Measurements from ENCODE around the gene ADD1. TPM values are rescaled to one million over a fixed set of nuclear protein-coding genes. Genes with fewer than 3 reads are reported as not detected.

Gene ADD1
- total RNA-seq, 2 experiments from 2014 or later, result 251 to 260 TPM

DNA sequence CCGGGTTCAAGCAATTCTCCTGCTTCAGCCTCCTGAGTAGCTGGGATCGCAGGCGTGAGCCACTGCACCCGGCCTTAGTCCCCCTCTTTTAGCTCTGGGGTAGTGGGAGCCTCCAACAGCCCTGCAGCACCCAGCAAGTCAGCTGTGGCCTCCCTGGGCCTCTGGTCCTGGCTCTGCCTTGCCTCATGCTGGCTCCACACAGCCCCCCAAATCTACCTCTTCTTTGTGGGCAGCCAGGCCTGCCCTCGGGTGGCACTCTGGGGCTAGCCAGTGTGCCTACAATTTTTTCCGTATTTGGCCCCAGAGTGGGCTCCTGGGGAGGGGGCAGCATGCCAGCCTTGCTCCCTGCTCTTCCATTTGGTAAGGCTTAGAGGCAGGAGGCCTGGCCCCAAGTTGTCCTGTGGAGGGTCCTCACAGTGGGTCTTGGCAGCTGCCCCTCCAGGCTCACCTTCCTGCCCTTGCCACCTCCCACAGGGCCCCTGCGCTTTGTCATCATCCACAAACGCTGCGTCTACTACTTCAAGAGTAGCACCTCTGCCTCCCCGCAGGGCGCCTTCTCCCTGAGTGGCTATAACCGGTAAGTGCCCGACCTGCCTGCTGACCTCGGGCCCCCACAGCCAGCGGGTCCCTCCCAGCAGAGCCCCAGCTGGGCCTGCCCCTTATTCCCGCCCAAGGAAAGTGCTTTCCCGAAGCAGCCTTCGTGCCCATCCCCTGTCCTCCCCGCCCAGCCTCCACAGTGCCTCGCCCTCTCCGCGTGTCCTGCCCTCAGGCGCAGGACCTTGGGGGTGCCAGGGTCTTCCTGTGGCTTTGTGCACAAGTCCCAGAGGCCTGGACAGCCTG, 21.0 kb upstream of the ADD1 start:
- no peaks in the 10 kb centered on the region for H3K27me3 Mint-ChIP-seq
- H3K9me3 Mint-ChIP-seq (ENCODE audit: low read depth), result no peaks in the 10 kb centered on the region
- CTCF ChIA-PET, result interaction anchor here (0.6 to 1.0 kb wide), 2 partner anchors 11 to 94 kb away, joined by 3 to 5 read pairs; no protein-coding TSS in a partner anchor

GRCh38 chr4:2823301-2823670, 20.4 kb upstream of the ADD1 start:
- CTCF ChIA-PET, result no interaction called here
- Mint-ChIP-seq H3K36me3 (peaks cover 29% of the 10 kb centered on the region), H3K27ac (no peak overlapping the region), H3K9me3 (ENCODE audit: low read depth) (no peaks in the 10 kb centered on the region), H3K27me3 (no peaks in the 10 kb centered on the region), H3K4me1 (peaks cover 13% of the 10 kb centered on the region), H3K4me3 (no peak overlapping the region)
- ATAC-seq, result no peak
- DNase-seq, result no peak

More for the DNA sequence above, 21.0 kb upstream of the ADD1 start:
- Mint-ChIP-seq H3K27ac (peak overlapping the region; percentile 24), H3K36me3 (peaks cover 29% of the 10 kb centered on the region), H3K4me1 (peaks cover 14% of the 10 kb centered on the region), H3K4me3 (no peak overlapping the region)
- no peak for DNase-seq
- no peak for ATAC-seq

DNA sequence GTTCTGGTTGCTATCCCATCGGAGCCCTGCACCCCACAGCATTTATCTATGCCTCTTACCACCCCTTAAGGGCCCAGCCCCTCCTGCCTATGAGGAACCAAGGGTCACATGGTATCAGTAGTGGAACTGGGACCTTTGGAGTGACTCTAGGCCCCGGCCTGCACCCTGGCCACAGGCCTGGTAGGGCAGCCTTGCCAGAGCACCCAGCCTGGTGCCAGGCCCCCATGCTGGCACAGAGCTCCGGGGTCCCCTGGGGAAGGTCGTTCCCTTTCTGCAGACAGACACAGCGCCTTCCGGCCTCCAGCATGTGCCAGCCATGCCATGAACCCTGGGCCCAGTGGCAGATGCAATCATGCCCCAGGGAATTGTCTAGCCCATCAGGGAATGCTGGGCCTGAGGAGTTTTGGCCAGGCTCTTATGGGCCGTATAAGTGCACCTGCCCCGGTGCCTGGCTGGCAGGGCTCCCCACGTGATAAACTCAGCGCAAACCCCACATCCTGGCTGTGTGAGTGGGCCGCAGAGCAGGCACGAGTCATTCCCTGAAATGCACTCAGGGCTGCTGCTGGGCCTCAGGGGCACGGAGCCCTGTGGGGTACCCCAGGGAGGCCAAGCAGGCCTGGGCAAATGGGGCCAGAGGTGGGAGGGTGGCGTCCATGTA, 19.8 kb upstream of the ADD1 start:
- H3K27me3 Mint-ChIP-seq, result no peaks in the 10 kb centered on the region
- H3K36me3 Mint-ChIP-seq, result peaks cover 30% of the 10 kb centered on the region
- DNase-seq (no peak), ATAC-seq (no peak)
- no peak overlapping the region for H3K27ac Mint-ChIP-seq
- H3K4me3 Mint-ChIP-seq, result no peak overlapping the region
- no peaks in the 10 kb centered on the region for H3K9me3 Mint-ChIP-seq (ENCODE audit: low read depth)
- CTCF ChIA-PET, result no interaction called here
- H3K4me1 Mint-ChIP-seq, result peaks cover 13% of the 10 kb centered on the region

- Mint-ChIP-seq H3K4me3 (no peak overlapping the region), H3K9me3 (ENCODE audit: low read depth) (no peaks in the 10 kb centered on the region), H3K27ac (no peak overlapping the region), H3K4me1 (peaks cover 12% of the 10 kb centered on the region), H3K36me3 (peaks cover 33% of the 10 kb centered on the region), H3K27me3 (no peaks in the 10 kb centered on the region)
- ATAC-seq (no peak), DNase-seq (no peak)
- CTCF ChIA-PET, result no interaction called here
Measured at GRCh38 chr4:2824329-2824835, 19.3 kb upstream of the ADD1 start.

DNA sequence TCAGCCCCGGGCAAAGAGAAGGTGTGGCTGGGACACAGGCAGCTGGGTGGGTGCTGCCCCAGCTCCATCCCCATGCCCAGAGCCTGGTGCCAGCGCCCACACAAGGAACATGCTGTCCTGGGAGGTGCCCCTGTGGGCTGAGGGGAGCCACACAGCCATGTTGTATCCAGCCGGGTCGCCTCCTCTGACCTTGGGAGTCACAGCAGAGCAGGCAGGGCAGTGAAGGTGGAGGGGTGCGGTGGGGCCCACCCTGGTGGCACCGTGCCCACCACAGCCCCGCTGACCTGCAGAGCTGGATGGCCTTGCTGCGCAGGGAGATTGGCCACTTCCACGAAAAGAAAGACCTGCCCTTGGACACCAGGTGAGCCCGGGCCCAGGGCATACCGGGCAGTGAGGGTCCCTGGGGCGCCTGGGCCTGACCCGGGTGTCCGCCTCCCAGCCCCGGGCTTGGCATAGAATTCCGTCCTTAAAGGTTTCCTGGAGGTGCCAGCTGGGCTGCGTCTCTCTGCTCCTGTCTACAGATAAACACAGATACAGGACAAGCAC, 18.7 kb upstream of the ADD1 start:
- CTCF ChIA-PET, result no interaction called here
- DNase-seq (no peak), ATAC-seq (no peak)
- peak overlapping the region; percentile 0 for H3K27ac Mint-ChIP-seq
- no peaks in the 10 kb centered on the region for H3K27me3 Mint-ChIP-seq
- no peaks in the 10 kb centered on the region for H3K9me3 Mint-ChIP-seq (ENCODE audit: low read depth)
- H3K4me3 Mint-ChIP-seq, result no peak overlapping the region
- peaks cover 33% of the 10 kb centered on the region for H3K36me3 Mint-ChIP-seq
- H3K4me1 Mint-ChIP-seq, result peaks cover 6% of the 10 kb centered on the region

DNA sequence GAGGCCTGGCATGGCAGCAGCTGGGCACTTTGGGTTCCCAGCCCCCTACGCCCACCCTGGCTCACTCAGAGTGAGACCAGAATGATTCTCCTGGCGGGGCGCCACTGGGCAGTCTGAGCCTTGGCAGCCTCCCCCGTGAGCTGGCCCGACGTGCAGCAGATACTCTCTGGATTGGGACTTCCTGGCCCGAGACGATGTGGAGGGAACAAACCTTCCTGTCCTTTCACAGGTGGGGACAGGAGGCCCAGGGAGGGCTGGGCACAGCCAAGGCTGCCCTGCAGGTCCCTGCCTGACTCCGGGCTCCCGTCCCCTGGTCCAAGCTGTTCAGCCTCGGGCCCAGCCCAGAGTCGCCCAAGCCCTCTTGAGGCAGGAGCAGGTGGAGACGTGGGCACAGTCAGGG, 17.9 kb upstream of the ADD1 start:
- no peaks in the 10 kb centered on the region for H3K9me3 Mint-ChIP-seq (ENCODE audit: low read depth)
- DNase-seq, result no peak

DNA sequence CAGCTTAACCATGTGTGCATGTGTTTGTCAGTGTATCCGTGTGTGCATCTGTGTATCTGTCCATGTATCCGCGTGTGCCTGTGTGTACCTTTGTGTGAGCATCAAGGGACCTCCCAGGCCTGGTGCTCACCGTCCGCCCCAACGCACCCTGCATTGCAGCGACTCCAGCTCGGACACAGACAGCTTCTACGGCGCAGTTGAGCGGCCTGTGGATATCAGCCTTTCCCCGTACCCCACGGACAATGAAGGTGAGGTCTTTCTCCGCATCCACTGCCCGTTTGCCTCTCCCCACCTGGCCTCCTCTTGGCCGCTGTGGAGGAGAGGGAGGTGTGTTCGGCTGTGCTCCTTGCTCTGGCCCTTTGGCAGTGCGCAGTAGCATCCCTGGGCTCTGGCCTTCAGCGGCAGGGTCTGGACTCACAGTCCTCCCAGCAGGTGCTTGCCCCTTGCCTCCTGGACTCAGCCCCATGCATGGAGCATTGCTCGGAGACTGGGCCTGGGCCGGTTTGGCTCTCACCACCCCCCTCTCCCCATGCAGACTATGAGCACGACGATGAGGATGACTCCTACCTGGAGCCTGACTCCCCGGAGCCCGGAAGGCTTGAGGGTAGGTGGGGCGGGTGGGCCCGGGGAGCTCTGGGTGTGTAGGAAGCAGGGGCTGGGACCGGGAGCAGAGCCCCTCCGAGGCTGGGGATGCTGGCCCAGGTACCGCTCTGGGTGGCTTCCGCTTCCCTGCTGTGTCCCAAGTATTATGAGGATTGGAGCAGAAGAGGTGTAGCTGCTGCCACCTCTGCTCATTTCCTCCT, 16.4 kb upstream of the ADD1 start:
- H3K27ac Mint-ChIP-seq, result no peak overlapping the region
- H3K4me3 Mint-ChIP-seq, result no peak overlapping the region
- peaks cover 35% of the 10 kb centered on the region for H3K36me3 Mint-ChIP-seq
- H3K4me1 Mint-ChIP-seq, result peaks cover 4% of the 10 kb centered on the region
- ATAC-seq (no peak), DNase-seq (no peak)
- no peaks in the 10 kb centered on the region for H3K9me3 Mint-ChIP-seq (ENCODE audit: low read depth)
- H3K27me3 Mint-ChIP-seq, result no peaks in the 10 kb centered on the region
- CTCF ChIA-PET, result no interaction called here

More for the DNA sequence above, 17.9 kb upstream of the ADD1 start:
- ATAC-seq, result no peak
- Mint-ChIP-seq H3K27ac (peak overlapping the region; percentile 0), H3K4me1 (peaks cover 4% of the 10 kb centered on the region), H3K36me3 (peaks cover 33% of the 10 kb centered on the region), H3K27me3 (no peaks in the 10 kb centered on the region), H3K4me3 (no peak overlapping the region)
- CTCF ChIA-PET, result no interaction called here

- ATAC-seq, result no peak
- CTCF ChIA-PET, result no interaction called here
- Mint-ChIP-seq H3K27me3 (no peaks in the 10 kb centered on the region), H3K4me3 (no peak overlapping the region), H3K36me3 (peaks cover 37% of the 10 kb centered on the region), H3K9me3 (ENCODE audit: low read depth) (no peaks in the 10 kb centered on the region), H3K4me1 (peaks cover 6% of the 10 kb centered on the region), H3K27ac (no peak overlapping the region)
- DNase-seq, result no peak
Measured at GRCh38 chr4:2827874-2828751, 15.5 kb upstream of the ADD1 start.

- peaks cover 11% of the 10 kb centered on the region for H3K4me1 Mint-ChIP-seq
Measured at GRCh38 chr4:2828758-2829181, 14.9 kb upstream of the ADD1 start.

DNA sequence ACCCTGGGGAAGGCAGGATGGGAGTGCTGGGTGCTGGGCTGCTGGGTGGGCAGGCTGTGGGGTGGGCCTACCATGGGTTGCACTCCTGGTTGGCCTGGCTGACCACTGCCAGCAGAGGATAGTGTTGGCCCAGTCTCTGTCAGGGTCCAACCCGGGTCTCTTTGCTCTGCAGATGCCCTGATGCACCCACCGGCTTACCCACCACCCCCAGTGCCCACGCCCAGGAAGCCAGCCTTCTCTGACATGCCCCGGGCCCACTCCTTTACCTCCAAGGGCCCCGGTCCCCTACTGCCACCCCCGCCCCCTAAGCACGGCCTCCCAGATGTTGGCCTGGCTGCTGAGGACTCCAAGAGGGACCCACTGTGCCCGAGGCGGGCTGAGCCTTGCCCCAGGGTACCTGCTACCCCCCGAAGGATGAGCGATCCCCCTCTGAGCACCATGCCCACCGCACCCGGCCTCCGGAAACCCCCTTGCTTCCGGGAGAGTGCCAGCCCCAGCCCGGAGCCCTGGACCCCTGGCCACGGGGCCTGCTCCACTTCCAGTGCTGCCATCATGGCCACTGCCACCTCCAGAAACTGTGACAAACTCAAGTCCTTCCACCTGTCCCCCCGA, 14.2 kb upstream of the ADD1 start:
- Mint-ChIP-seq H3K4me3 (no peak overlapping the region), H3K9me3 (ENCODE audit: low read depth) (no peaks in the 10 kb centered on the region), H3K4me1 (peaks cover 15% of the 10 kb centered on the region), H3K27me3 (no peaks in the 10 kb centered on the region), H3K27ac (no peak overlapping the region), H3K36me3 (peaks cover 32% of the 10 kb centered on the region)
- no peak for DNase-seq
- CTCF ChIA-PET, result no interaction called here
- ATAC-seq, result no peak

More at GRCh38 chr4:2828758-2829181, 14.9 kb upstream of the ADD1 start:
- Mint-ChIP-seq H3K9me3 (ENCODE audit: low read depth) (no peaks in the 10 kb centered on the region), H3K27me3 (no peaks in the 10 kb centered on the region), H3K4me3 (no peak overlapping the region), H3K27ac (peak overlapping the region; percentile 52), H3K36me3 (peaks cover 34% of the 10 kb centered on the region)
- CTCF ChIA-PET, result no interaction called here
- no peak for ATAC-seq
- no peak for DNase-seq

GRCh38 chr4:2829933-2830451, 13.7 kb upstream of the ADD1 start:
- H3K9me3 Mint-ChIP-seq (ENCODE audit: low read depth), result no peaks in the 10 kb centered on the region
- DNase-seq (no peak), ATAC-seq (no peak)
- H3K4me3 Mint-ChIP-seq, result no peak overlapping the region
- H3K4me1 Mint-ChIP-seq, result peaks cover 21% of the 10 kb centered on the region
- no peak overlapping the region for H3K27ac Mint-ChIP-seq
- H3K27me3 Mint-ChIP-seq, result no peaks in the 10 kb centered on the region
- CTCF ChIA-PET, result no interaction called here
- H3K36me3 Mint-ChIP-seq, result peaks cover 27% of the 10 kb centered on the region
